Testis (tissue), 3 donors: Measurements from ENCODE around the gene PRMT5. TPM values are rescaled to one million over a fixed set of nuclear protein-coding genes. Genes with fewer than 3 reads are reported as not detected.

ENCODE experiments used
- DNase-seq: peaks from one replicate; pipeline ENCODE4 v3.0.0-alpha.2; 2019
- H3K27ac ChIP-seq, 2 donors: fragments of 200-600 bp; sonication (generic); one replicate each; pipeline ENCODE4 v1.5.1; 2019
- H3K27me3 ChIP-seq: fragments of 200-600 bp; sonication (generic); one replicate; pipeline ENCODE4 v1.5.1; 2019
- H3K36me3 ChIP-seq: fragments of 200-600 bp; sonication (generic); one replicate; pipeline ENCODE4 v1.5.1; 2017; ENCODE audit warnings: low read depth; ENCODE audit errors: missing control alignments
- H3K4me1 ChIP-seq: fragments of 200-600 bp; sonication (generic); one replicate; pipeline ENCODE4 v1.5.1; 2019
- H3K4me3 ChIP-seq, 2 donors: fragments of 200-600 bp; sonication (generic); one replicate each; pipeline ENCODE4 v1.5.1; 2017 to 2019
- H3K9me3 ChIP-seq: fragments of 200-600 bp; sonication (generic); one replicate; pipeline ENCODE4 v1.5.1; 2017
- CTCF ChIP-seq, 3 experiments: fragments of 450-650 bp in 2 of 3; fragments of 200-600 bp in 1 of 3; sonication (generic) in 1 of 3; IDR thresholded peaks; one replicate each; pipeline ENCODE4 v1.5.1; 2016 to 2019; ENCODE audit warnings: antibody characterized with exemption in 3 of 3, mild to moderate bottlenecking in 2 of 3, moderate library complexity in 1 of 3
- POLR2A ChIP-seq: fragments of 450-650 bp; IDR thresholded peaks from one replicate; pipeline ENCODE4 v1.6.1; 2017; ENCODE audit warnings: antibody characterized with exemption, mild to moderate bottlenecking, moderate library complexity
- WGBS, 2 donors: methylation state at CpG; one replicate each; pipeline ENCODE4 v1.1.5; 2018; 5-methylcytosine and 5-hydroxymethylcytosine counted together
- intact Hi-C: fragments of 100-400 bp; cut with DNase I; formaldehyde crosslinking; loops from one replicate; pipeline ENCODE4 v1.15.1; 2023; ENCODE audit warnings: low total_unique reads
- polyA plus RNA-seq: library from polyadenylated mRNA; stranded (reverse); fragments of 350-450 nt; fragmentation: Illumina TruSeq; extraction: RNeasy Lipid Tissue Mini Kit (QIAGEN cat#74804); gene quantifications from one replicate; pipeline ENCODE4 v1.2.3, GENCODE V29; 2014; ENCODE audit warnings: low read depth, low replicate concordance; ENCODE audit not compliant: insufficient read depth
- total RNA-seq, 2 donors: library from RNA; depleted of rRNA; stranded (reverse); fragments of >200 nt; gene quantifications; one replicate each; pipeline ENCODE4 v1.2.3, GENCODE V29; 2016

PRMT5 gene
- total and polyA plus RNA-seq, 3 donors from 2014 or later, result 62.4 to 76.8 (median 73.9) TPM

DNA sequence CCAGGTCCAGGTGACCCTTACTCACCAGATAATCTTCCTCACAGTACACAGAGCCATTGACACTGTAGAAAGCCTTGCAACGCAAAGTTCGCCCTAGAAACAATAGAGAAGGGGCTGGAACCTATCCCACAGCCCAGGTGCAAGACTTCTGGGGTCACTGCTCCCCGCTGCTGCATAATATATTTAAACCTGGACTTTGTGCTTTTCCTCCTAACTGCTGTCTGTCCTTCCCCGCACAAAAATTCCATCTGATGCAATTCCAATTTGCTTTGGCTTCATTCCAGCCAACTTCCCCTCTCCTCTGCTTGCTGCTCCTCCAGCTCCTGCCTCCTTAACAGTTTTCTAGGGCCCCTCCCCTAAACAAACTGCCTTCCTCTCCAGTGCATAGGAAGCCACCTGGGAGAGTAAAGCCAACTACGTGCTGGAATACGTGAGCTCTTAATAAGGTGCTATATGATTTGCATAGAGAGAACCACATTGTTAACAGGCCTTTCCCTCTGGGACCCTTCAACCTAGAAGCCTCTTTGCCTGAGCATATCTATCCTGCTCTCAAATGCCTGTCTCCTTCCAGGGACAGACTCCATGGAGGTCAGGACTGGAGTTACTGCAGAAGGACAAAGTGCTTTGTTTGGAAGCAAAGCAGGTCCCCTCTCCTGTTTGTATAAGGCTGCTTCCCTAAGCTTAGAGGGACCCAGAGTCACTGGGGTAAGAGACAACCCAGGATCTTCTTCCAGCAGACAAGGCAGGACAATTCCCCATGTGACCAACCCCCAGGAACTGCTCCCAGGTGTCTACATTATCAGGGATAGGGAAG is 47.7 kb upstream of the PRMT5 start:
- DNase-seq, result no peak
- TF ChIP-seq CTCF (IDR thresholded peaks at IDR 0.05), result no peak
- no peak for TF ChIP-seq POLR2A
- WGBS, 2 donors, result 61 to 70% methylated on average over 6 of the region's 6 CpGs

DNA sequence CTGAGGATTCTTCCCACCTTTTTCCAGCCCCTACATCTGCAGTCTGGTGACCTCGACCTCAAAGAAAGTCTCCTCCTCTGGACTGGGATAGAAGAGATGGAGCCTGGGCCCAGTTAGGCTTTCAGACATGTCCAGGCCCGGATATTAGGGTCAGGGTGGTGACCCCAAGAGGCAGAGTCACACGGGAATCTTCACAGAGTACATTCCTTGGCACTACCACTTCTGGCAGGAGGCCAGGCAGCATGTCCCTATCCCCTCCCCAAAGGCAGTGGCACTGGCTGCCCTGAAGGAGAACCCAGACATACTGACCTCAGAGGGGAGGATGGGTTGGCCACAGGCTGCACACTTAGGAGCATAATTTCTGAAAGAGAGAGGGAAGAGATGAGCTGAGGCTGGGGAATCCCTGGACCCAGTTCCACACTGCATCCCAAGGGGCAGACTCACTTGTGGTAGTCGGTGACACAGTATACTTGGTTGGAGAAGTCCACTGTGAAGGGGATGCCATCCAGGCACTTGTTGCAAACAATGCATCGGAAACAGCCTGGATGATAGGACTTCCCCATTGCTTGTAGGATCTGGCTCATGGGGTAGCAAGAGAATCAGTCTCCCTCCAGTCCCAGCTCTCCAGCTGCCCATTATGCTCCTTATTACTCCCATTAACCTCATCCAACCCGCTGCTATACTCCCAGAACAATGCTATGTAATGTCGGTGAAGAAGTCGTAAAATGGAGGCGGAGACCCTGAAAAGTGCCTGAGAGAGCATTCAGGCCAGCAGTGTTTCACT is 45.5 kb upstream of the PRMT5 start:
- Histone ChIP-seq H3K36me3 (no peaks in the 10 kb centered on the region), H3K27me3 (no peaks in the 10 kb centered on the region), H3K4me1 (peaks cover 11% of the 10 kb centered on the region), H3K9me3 (no peaks in the 10 kb centered on the region), H3K4me3 (no peak overlapping the region), H3K27ac (no peak overlapping the region)
- TF ChIP-seq CTCF (IDR thresholded peaks at IDR 0.05), result no peak
- no peak for TF ChIP-seq POLR2A
- DNase-seq, result no peak
- 69 to 75% methylated on average over 9 of the region's 9 CpGs for WGBS, 2 donors
- intact Hi-C loops, result no loop called here

More for the DNA sequence above, 47.7 kb upstream of the PRMT5 start:
- Histone ChIP-seq H3K9me3 (no peaks in the 10 kb centered on the region), H3K4me3 (no peak overlapping the region), H3K27me3 (no peaks in the 10 kb centered on the region), H3K36me3 (no peaks in the 10 kb centered on the region), H3K27ac (peak overlapping the region in 1 of 2 donors; percentile 19), H3K4me1 (peaks cover 14% of the 10 kb centered on the region)
- intact Hi-C loops, result no loop called here

DNA sequence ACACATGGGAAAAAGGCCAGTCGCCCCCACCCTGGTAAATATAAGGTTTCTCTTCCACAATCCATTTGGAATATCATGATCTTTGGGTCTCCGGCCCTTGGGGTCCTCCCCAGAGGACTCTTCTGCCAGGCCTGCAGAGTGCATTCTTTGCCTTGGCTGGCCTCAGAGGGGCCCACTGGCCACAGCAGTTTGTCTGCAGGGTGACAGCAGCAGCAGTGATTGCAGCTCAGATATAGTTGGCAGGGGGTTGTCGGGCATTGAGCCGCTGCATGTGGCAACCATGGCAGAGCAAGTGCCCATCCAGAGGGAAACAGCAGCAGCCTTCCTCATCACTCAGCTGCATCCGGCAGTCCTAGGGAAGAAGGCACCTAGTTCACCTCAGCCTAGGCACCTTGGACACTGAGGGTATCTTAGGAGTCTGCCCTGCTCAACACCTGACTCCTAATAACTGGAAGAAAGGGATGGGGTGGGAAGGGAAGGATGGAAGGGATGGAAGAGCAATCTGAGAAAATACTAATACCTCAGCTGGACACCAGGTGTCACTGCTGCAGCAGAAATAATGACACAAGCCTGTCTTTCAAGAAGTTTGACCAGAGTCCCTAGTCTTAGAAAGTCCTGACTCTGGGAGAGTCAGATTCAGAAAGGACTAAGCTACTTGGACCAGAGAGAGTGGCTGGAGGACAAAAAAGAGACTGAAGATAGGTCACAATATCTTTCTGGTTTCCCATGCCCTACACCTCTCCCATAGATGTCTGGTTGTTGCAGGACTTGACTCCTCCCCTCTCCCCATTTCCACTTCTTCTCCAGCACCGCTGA is 44.2 kb upstream of the PRMT5 start:
- no peak overlapping the region for H3K4me3 ChIP-seq
- no peaks in the 10 kb centered on the region for H3K9me3 ChIP-seq
- H3K4me1 ChIP-seq, result peaks cover 10% of the 10 kb centered on the region
- TF ChIP-seq CTCF (IDR thresholded peaks at IDR 0.05), result peak; percentile 59 to 76 (median 69)
- TF ChIP-seq POLR2A, result no peak
- intact Hi-C loops, result no loop called here
- no peak overlapping the region for H3K27ac ChIP-seq
- no peaks in the 10 kb centered on the region for H3K36me3 ChIP-seq
- peak; percentile 64 for DNase-seq
- WGBS, 2 donors, result 86 to 94% methylated on average over 4 to 6 of the region's 6 CpGs
- no peaks in the 10 kb centered on the region for H3K27me3 ChIP-seq

GRCh38 chr14:22972313-22972930 is 43.2 kb upstream of the PRMT5 start:
- H3K4me1 ChIP-seq, result peaks cover under 1% of the 10 kb centered on the region
- TF ChIP-seq CTCF (IDR thresholded peaks at IDR 0.05) (no peak), POLR2A (no peak)
- no peak overlapping the region for H3K4me3 ChIP-seq
- 89 to 91% methylated on average over 2 of the region's 2 CpGs for WGBS, 2 donors
- DNase-seq, result no peak
- no peaks in the 10 kb centered on the region for H3K36me3 ChIP-seq
- H3K9me3 ChIP-seq, result no peaks in the 10 kb centered on the region
- no peak overlapping the region for H3K27ac ChIP-seq
- H3K27me3 ChIP-seq, result no peaks in the 10 kb centered on the region
- intact Hi-C loops, result no loop called here
